HG03060 (cell line): Measurements from ENCODE around the gene NUDT16.
"Not testable (repeated sequence)": the region's sequence is repeated elsewhere in the genome, so short reads cannot be mapped to it uniquely, and the experiment has no call there.

ENCODE experiments used
- ATAC-seq: cut with Tn5 transposase; IDR thresholded peaks from one replicate; pipeline ENCODE4 v1.9.1; 2021; ENCODE audit warnings: low read depth, moderate number of reproducible peaks; ENCODE audit not compliant: unreplicated experiment

NUDT16 gene

DNA sequence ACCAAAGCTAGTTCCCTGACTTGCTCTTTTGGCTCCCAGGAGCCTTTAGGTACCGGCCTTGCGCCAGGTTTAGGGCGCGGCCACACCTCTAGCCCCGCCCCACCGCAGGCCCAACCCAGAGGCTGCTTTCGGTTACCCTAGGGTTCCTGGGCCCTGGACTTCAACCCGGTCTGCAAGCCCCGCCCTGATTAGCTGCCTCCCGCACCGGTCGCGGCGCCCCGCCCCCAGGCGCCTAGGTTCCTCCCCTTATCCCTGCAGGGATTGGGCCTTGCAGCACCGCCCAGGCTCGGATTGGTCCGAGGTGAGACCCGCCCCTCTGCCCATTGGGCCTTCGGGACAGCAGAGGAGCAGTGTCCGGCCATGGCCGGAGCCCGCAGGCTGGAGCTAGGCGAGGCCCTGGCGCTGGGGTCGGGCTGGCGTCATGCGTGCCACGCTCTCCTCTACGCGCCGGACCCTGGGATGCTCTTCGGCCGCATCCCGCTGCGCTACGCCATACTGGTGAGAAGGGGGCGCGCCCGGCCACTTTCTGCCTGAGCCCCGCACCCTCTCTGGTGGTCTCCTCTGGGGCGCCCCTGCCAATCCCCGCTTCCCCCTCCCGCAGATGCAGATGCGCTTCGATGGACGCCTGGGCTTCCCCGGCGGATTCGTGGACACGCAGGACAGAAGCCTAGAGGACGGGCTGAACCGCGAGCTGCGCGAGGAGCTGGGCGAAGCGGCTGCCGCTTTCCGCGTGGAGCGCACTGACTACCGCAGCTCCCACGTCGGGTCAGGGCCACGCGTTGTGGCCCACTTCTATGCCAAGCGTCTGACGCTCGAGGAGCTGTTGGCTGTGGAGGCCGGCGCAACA is at the start of gene NUDT16:
Gene NUDT16 (plus strand): TSS at position 330 of the 847 bp plus-strand sequence. CDS start 31 bp downstream, at position 361.
- peak; percentile 95 for ATAC-seq

DNA sequence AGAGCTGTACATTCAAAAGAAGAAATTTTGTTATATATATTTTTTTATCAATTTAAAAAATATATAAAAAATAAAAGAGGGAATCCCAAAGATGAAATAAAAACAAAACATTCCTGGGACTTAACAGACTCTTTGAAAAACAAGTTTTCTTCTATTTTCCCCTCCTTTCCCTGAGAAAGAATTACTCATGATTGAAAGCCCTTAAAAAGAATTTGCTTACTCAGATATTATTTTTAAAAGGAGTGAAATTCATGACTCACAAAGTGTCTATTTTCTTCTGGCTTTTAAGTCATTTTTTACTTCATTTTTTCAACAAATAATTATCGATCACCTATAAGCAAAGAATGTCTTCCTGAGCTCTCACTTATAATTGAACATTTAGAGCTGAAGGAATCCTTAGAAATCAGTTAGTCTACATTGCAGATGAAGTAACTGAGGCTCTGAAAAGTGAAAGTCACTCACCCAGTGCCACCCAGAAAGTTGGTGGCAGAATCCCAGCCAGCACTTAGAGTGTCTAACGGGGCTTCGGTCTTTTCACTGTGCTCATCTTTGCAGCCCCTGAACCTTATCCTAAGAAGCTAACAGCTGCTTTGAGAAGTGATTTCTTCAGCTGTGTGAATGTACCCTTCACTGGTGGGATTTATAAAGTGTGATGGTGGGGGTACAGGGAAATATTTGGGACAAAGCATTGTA is 42.5 kb upstream of the NUDT16 start:
- no peak for ATAC-seq

DNA sequence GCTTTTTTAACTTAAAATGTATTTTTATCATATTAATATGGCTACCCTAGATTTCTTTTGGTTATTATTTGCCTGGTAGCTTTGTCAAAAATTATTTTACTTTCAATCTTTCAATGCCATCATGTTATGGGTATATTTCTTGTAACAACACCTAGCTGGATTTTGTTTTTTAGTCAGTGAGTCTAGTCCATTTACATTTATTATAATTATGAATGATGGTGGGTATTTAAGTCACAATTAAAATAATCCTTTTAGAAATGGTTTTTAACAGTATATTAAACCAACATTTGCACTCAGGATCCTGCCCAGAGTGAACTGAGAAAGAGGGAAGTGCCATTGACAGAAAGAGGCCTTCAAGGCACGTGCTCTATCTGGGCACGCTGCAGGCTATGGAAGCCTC is 39.8 kb upstream of the NUDT16 start:
- ATAC-seq: no peak

DNA sequence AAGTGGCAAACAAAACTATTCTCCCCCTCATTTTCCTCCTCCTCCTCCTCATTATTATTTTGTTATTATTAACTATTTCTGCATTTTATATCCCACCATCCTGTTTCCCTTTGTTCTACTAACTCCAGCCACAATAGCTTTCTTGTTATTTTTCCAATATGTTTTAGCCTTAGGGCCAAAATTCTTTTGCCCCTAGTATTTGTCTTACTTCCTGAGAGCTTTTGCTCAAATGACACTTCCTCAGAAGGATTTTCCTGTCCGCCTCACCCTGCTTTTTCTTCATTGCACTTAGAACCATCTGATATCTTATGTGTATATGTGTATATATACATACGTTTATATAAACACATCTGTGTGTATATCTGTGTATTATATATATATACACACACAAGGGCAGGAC is 32.7 kb upstream of the NUDT16 start:
- no peak for ATAC-seq

DNA sequence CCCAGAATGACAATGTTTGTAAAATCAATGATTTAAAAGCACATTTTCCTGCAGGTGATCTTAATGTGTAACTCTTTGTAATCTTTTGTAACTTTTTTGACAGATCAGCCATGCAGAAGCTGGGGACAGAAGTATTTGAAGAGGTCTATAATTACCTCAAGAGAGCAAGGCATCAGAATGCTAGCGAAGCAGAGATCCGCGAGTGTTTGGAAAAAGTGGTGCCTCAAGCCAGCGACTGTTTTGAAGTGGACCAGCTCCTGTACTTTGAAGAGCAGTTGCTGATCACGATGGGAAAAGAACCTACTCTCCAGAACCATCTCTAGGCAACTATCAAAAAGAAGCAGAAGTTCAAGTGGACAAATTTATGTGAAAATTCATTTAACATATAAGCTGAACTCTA is 32.1 kb upstream of the NUDT16 start:
- ATAC-seq: no peak

DNA sequence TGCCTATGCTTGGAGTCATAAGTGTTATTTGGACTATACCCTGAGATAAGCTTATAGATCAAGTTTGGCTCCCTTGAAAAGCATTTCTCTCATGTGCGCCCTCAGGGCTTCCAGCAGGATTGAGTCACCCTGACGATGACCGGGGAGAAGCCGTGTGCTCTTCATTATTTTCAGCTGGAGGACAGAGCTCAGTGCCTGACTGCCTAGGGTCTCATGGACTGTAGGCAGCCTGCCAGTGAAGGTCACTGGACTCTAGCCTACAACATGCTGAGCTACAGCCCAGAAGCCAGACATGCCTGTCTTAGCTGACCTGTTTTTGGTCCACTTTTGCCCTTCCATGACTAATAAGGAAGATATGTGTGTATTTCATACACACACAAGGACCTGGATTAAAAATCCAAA is 31.6 kb upstream of the NUDT16 start:
- ATAC-seq: no peak

DNA sequence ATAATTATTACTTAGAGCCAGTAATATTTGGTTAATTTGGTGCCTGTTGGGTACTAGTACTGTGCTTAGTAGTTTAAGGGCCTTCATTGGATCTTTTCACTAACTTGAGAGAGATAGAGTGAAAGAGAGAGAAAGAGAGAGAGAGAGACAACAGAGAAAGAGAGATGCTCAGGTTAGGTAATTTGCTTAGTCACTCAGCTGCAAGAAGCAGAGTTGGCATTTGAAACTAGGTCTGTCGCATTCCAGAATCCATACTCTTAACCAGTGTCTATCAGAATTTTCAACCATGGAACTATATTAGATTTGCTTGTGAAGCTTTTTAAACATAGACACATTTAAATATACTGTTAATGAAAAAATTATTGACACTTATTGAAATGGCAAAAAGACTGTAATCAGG is 31.1 kb upstream of the NUDT16 start:
- ATAC-seq: no peak

DNA sequence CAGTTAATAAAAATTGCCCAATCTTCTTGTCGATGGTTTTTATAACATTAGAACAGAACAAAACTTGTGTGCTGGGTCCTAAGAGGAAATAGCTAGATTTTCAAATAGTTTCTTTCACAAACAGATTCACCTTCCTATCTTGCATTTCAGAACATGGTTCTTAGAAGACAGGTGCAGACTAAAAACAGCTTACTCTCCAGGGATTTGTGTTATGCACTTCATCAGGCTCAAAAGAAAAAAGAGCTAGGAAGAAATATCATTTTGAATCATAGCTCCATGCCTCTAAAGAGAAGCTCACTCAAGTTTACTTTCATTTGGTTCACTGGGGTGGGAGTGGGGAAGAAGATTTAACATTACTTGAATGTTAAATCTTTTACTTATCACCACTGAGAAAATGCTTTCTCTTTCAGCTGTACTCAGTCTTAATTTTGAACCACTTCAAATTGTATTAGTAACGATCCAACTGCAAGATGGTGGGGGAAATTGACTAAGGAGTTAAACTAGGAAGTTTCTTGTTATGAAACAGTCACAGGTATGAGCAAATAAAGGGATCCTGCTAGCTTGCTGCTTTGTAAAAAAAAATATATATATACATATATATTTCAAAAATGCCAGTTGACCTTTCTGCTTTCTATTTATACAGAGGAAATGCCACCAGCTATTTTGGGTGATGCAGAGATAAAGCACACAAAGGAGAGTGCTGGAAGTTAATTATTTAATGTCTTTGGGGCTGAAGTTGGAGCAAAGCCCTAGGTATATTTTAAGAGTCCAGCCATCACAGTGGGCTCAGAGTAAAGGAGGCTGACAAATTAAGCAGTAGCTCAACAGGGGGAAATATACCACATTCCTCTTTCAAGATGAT is 28.3 kb upstream of the NUDT16 start:
- no peak for ATAC-seq

DNA sequence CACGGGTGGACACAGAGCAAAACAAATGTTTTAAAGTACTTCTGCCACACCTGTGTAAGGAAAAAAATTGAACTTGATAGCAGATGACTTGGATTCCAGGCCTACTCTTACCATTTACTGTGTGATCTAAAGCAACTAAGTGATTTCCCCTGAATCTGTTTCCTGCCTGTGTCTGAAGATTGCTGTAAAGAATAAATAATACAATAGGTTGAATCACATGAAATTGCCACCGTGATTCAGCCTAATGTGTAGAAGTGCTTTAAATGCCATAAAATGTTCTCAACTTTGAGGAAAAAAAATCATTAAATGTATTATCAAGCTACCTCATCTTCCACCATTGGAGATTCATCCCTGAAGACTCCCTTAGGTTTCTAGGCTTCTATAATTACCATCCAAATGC is 27.6 kb upstream of the NUDT16 start:
- no peak for ATAC-seq

DNA sequence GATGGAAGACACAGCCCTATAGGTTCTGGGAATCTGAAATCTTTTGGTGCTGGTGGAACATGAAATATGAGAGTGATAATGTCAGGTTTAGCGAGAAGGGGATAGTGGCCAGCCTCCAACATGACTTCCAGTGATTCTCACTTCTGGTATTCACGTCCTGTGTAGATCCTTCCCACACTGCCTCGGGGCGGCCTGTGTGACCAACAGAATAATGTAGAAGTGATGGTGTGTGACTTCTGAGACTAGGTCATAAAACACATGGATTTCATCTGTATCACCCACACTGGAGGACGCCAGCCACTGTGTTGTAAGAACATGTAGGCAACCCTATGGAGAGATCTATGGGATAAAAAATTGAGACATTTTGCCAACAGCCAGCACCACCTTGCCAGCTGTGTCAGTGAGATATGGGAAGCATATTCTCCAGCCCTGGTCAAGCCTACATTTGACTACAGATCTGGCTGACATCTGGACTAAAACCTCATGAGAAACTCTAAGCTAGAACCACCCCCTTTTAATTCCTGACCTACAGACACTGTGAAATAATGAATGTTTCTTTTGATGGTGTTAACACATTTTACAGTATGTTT is 25.5 kb upstream of the NUDT16 start:
- ATAC-seq: no peak

DNA sequence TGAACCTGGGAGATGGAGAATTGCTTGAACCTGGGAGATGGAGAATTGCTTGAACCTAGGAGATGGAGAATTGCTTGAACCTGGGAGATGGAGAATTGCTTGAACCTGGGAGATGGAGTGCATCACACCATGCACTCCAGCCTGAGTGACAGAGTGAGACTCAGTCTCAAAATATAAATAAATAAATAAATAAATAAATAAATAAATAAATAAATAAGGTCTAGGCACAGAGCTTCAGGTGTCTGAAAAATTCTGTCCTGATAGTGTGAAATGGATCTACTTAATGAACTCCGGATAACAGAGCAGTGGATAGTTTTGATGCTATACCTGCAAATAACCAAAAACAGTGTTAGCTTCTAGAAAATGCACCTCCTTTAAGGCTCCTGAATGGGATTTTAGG is 24.3 kb upstream of the NUDT16 start:
- no peak for ATAC-seq

DNA sequence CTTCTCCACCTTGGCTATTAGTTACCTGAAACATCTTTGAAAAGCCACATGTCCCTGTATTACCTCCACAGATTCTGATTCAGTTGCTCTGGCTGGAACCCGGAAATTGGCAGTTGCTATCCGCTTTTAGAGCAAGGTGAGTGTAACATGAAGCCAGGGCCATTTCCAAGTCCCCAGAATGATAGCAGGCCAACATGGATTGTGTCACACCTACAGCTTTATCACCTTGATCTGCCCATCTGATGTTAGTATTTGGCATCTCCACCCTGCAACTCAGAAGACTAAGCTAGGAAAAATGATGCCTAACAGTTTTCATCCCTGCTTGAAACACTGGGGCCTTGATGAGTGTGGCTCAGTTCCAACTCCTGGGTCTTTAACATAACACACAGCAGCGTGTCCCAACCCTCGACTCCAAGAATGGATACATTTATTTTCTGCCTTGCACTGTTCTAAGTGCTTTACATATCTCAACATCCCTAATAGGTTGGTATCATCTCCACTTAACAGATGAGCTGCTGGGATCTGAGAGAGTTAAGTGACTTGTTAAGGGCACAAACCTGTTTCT is 21.3 kb upstream of the NUDT16 start:
- no peak for ATAC-seq

DNA sequence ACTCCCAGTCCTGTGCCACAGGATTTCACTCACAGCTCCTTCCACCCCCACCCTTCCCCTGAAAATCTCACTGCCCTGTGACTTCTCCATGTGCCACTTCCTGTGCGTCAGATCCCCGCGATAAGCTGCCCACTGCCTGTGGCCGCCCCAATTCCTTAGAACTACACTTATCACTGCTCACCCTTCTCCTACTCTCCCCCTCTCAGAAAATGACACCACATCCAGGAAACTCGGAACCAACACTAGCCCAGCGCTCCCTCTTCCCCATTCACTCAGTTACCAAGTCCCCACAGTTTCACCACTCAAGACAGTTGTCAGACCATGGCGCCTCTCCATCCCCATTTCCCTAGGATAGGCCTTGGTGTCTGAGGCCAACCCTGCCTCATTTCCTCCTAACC is 20.5 kb upstream of the NUDT16 start:
- not testable (repeated sequence) for ATAC-seq

DNA sequence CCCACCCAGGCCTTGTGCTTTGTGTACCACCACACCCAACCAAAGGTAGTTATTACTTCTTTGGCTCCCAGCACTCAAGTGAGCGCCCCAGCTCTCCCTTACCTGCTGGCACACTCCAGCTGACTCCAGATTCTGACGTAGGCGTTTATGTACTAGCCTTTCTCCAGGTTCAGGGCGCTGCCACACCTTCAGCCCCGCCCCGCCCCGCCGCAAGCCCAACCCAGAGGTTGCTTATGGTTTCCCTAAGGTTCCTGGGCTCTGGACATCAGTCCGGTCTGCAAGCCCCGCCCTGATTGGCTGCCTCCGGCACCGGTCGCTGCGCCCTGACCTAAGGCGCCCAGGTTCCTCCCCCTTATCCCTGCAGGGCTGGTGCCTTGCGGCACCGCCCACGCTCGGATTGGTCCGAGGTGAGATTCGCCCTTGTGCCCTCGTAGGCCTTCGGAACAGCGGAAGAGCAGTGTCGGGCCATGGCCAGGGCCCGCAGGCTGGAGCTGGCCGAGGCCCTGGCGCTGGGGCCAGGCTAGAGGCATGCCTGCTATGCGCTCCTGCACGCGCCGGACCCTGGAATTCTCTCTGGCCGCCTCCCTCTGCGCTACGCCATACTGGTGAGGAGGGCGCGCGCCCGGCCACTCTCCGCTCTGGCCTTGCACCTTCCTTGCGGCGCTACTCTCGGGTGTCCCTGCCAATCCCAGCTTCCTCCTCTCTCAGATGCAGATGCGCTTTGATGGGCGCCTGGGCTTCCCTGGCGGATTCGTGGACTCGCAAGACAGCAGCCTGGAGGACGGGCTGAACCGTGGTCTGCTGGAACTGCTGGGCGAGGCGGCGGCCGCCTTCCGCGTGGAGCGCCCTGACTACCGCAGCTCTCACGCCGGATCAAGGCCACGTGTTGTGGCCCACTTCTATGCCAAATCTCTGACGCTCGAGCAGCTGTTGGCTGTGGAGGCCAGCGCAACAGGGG is 19.8 kb upstream of the NUDT16 start:
- peak; percentile 79 for ATAC-seq

DNA sequence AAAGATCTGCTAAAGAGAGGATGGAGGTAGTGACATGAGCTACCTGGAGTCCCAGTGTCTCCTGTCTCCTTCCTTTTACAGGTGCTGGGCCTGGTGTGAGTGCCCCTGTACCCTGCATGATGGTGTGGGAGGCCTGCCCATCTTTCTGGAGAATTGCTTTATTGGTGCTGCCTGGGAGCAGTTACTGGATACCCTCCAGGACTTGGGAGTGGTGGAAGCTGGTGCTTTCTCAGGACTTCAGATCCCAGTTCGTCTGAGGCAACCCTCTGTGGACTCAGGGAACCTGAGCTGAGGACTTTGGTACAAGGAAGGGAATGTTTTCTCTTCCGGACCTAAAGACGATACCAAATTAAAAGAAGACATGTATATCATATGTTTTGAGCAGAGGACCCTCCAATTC is 18.3 kb upstream of the NUDT16 start:
- ATAC-seq: no peak

DNA sequence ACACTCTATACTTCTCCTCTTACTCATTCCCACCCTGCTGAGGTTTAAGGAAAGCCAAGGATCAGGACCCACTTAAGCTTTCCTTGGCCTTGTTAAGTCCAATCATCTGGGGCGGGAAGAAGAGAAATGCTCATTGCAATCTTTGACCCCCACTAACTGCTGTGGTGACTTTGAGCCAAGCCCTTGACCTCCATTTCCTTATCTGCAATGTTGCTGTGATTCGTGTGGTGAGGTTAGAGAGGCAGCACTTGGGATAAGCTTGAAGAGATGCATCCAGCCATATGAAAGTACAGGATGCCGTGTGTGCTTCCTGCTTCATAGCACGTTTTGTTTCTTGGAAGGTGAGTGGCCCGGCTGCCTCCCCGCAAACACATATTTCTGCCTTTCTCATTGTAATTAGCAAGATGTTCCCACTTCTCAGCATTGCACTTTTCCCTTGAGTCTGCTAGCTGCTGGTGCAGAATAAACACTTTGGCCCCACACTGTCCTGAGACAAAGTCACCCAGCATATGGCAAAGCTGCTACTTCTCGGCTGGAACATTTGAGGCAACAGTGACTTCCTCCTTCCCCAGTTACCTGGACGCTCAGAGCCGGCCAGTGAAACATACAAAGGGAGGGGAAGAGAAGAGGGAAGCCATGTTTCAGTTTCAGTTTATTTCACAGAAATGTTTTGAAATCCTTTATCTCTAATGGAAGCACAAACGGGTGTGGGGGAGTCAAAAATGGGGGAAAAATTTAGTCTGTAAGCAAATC is 10.5 kb upstream of the NUDT16 start:
- ATAC-seq: no peak

DNA sequence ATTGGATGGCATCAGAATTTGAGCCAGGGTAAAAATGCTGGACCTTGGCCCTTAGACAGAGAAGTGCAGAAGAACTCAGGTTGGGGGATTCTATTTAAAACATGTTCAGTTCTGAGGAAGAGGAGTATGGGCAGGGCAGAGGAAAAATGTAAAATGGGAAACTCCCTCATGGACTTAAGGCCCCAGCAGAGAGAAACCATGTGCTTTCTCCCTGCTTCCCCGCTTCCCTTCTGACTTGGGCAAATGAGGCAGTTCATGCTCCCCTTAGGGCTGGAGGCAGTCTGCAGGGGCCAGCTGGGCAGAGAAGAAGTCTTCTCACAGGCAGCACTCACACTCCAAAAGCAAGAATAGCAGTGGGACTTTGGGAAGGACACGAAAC is 9.9 kb upstream of the NUDT16 start:
- ATAC-seq: no peak

DNA sequence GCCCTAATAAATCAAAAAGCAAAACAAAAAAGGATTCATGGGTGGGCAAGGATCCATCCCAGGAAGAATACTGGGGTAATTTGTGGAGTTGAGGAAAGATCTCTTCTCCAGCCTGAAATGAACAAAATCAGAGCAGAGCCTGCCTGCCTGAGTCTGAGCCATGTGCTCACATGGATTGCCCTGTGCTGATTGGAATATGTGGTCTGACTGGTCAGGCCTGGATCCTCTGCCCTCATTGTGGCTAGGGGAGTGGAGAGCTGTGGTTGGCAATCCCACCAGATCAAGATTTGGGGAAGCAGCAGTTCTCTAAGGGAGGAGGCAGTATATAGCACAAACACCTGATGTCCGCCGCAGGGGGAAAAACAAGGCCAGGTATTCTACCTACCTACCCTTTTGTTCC is 6.8 kb upstream of the NUDT16 start:
- no peak for ATAC-seq
